A549 (cell line): ENCODE results near the gene C1QTNF9.

Source experiments
- CEBPB ChIP-seq, 2 experiments: fragments of >200 bp in 1 of 2; sonication (Bioruptor Twin) in 1 of 2; formaldehyde crosslinking in 1 of 2; IDR thresholded peaks; 2 replicates each; pipeline ENCODE4 v1.6.1; 2012 to 2016
- EP300 ChIP-seq, 2 experiments: fragments of >200 bp; sonication (Bioruptor Twin); formaldehyde crosslinking; IDR thresholded peaks; 2 replicates in 1 of 2; 3 replicates in 1 of 2; pipeline ENCODE4 v1.6.1; 2016 to 2017
- JUNB ChIP-seq: fragments of >200 bp; sonication (Bioruptor Twin); formaldehyde crosslinking; IDR thresholded peaks from 2 replicates; pipeline ENCODE4 v1.6.1; 2016
- MAZ ChIP-seq: fragments of 150-350 bp; IDR thresholded peaks from 2 replicates; pipeline ENCODE4 v1.6.1; 2014; ENCODE audit warnings: antibody characterized with exemption, low read depth, low read length, borderline replicate concordance
- RFX5 ChIP-seq: fragments of 450-650 bp; IDR thresholded peaks from 2 replicates; pipeline ENCODE4 v1.7.1; 2014; ENCODE audit warnings: antibody characterized with exemption, mild to moderate bottlenecking, moderate library complexity
- TP53 ChIP-seq: fragments of 250-450 bp; sonication (Bioruptor Pico); IDR thresholded peaks from 2 replicates; pipeline ENCODE4 v1.5.0; 2021; ENCODE audit warnings: mild to moderate bottlenecking, moderate library complexity
- ZSCAN20 ChIP-seq: fragments of 250-450 bp; sonication (Bioruptor Pico); IDR thresholded peaks from 2 replicates; pipeline ENCODE4 v1.8.0; 2022; ENCODE audit warnings: mild to moderate bottlenecking, moderate library complexity
- TF ChIP-seq, protein P1 (sequence below): fragments of >200 bp; sonication (Bioruptor Twin); formaldehyde crosslinking; IDR thresholded peaks from 3 replicates; pipeline ENCODE4 v1.5.1; 2016
- TF ChIP-seq, protein P2 (sequence below): fragments of 450-650 bp; IDR thresholded peaks from 2 replicates; pipeline ENCODE4 v1.6.1; 2014; ENCODE audit warnings: antibody characterized with exemption

DNA sequence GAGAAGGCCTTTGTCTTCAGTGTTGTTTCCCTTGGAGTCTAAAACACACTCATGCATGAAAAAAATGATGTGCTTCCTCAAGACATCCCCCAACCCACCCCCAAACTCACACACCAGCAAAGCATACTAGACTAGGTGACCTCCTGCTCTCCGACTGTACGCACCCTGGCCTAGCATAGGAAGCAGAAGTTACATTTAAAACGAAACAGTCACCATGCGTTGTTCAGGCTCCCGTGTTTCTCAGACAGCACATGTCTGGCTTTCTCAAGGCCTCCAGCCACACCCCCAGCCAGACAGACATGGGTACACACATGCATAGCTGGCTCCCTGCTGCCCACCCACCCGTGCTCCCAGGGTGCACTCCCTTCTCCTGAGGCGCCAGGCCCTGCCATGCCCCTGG, 28.7 kb upstream of the C1QTNF9 start:
- TF ChIP-seq, protein P1, sequence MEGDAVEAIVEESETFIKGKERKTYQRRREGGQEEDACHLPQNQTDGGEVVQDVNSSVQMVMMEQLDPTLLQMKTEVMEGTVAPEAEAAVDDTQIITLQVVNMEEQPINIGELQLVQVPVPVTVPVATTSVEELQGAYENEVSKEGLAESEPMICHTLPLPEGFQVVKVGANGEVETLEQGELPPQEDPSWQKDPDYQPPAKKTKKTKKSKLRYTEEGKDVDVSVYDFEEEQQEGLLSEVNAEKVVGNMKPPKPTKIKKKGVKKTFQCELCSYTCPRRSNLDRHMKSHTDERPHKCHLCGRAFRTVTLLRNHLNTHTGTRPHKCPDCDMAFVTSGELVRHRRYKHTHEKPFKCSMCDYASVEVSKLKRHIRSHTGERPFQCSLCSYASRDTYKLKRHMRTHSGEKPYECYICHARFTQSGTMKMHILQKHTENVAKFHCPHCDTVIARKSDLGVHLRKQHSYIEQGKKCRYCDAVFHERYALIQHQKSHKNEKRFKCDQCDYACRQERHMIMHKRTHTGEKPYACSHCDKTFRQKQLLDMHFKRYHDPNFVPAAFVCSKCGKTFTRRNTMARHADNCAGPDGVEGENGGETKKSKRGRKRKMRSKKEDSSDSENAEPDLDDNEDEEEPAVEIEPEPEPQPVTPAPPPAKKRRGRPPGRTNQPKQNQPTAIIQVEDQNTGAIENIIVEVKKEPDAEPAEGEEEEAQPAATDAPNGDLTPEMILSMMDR = no peak
- no peak for TF ChIP-seq ZSCAN20 (CRISPR knock-in tag)
- TF ChIP-seq CEBPB (IDR thresholded peaks at IDR 0.05) = no peak
- TF ChIP-seq MAZ = no peak
- no peak for TF ChIP-seq JUNB
- TF ChIP-seq TP53 (CRISPR knock-in tag) = no peak
- TF ChIP-seq EP300 (IDR thresholded peaks at IDR 0.05) = no peak
- TF ChIP-seq RFX5 = no peak
- TF ChIP-seq, protein P2, sequence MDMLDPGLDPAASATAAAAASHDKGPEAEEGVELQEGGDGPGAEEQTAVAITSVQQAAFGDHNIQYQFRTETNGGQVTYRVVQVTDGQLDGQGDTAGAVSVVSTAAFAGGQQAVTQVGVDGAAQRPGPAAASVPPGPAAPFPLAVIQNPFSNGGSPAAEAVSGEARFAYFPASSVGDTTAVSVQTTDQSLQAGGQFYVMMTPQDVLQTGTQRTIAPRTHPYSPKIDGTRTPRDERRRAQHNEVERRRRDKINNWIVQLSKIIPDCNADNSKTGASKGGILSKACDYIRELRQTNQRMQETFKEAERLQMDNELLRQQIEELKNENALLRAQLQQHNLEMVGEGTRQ = no peak
